ENCODE results near the gene P2RY6. TPM values are rescaled to one million over a fixed set of nuclear protein-coding genes. Genes with fewer than 3 reads are reported as not detected.

The P2RY6 gene
- total RNA-seq, 1 experiment from 2014 or later: not detected

DNA sequence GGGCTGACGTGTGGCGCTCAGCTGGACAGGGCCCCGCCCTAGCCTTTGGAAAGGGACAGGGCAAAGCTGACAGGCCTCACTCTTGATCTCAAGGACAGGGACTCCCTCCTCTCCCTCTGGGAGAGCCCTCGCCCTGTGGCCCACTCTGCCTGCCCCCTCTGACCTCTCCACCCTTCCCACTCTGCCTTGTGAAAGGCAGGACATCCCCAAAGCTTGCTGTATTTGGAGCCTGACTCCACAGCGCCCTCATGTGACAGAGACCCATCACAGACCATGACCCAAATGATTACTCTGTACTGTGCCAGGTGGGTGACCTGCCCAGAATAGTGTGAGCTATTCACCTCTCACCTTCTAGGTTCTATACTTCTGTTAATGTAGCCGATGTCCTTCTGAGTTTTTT, 35.3 kb upstream of the P2RY6 start:
- DNase-seq (ENCODE audit: low spot score): peak; percentile 27

GRCh38 chr11:73237471-73238290, 34.5 kb upstream of the P2RY6 start:
- peak; percentile 32 for DNase-seq (ENCODE audit: low spot score)

DNA sequence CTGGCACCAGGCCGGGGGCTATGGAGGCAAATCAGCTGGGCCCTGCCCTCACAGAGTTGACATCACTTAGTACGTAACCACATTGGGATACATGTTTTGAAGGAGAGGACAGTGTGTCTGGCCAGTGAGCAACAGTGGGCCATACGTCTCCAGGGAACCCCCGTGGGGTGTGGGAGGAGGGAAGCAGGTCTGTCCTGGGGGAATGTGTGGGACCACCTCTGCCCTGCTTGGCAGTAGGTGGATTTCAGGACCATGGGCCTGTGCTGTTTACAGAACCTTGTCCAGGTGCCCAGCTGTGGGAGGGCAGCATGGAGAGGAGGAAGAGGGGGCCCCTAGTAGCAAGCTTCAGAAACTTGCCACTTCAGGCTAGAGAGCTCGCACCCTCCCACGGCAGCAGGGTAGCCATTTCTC, 33.0 kb upstream of the P2RY6 start:
- no peak for DNase-seq (ENCODE audit: low spot score)

DNA sequence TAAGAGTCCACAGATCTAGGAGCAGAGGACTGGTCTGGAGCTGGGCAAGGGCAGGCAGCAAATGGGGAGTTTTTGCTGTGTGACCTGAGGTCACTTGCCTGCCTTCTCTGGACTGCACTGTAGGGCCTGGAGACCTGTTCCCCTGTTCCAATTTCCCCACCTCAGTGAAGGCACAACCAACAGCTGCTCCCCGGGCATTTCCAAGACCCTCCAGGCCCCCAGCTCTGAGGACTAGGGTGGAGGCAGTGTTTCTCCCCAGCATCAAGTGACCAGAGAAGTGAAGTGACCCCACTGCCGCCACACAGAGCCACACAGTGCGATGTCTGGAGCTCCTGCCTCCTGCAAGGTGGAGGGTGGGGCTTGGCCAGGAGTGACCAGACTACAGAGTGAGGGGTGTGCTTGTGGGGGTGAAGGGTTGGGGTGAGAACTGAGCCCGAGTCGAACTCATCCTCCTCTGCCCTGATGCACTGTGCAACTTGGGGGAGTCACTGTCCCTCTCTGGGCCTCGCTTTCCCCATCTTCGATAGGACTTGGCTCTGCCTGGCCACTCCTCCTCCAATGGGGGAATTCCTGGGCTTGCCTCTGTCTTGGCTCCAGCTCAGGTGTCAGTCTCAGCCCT, 32.5 kb upstream of the P2RY6 start:
- no peak for DNase-seq (ENCODE audit: low spot score)

GRCh38 chr11:73240190-73240781, 31.9 kb upstream of the P2RY6 start:
- DNase-seq (ENCODE audit: low spot score): peak; percentile 35

DNA sequence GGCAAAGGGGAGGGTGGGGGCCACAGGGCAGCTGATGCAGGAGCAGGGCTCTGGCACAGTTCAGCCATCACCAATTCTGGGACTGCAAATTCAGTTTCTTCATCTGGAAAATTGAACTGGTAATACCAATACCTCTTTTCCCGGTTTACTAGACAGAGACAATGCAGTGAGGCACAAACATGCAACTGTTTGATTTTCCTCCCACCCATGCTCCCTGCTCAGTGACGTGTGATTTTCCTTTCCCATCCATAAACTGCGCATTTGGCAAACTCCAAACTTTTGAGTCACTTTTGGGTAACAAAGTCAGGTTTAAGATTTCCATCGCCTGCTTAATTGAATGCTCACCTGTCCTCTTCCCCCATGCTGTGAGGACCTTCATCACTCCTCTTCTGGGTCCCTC, 30.8 kb upstream of the P2RY6 start:
- no peak for DNase-seq (ENCODE audit: low spot score)

DNA sequence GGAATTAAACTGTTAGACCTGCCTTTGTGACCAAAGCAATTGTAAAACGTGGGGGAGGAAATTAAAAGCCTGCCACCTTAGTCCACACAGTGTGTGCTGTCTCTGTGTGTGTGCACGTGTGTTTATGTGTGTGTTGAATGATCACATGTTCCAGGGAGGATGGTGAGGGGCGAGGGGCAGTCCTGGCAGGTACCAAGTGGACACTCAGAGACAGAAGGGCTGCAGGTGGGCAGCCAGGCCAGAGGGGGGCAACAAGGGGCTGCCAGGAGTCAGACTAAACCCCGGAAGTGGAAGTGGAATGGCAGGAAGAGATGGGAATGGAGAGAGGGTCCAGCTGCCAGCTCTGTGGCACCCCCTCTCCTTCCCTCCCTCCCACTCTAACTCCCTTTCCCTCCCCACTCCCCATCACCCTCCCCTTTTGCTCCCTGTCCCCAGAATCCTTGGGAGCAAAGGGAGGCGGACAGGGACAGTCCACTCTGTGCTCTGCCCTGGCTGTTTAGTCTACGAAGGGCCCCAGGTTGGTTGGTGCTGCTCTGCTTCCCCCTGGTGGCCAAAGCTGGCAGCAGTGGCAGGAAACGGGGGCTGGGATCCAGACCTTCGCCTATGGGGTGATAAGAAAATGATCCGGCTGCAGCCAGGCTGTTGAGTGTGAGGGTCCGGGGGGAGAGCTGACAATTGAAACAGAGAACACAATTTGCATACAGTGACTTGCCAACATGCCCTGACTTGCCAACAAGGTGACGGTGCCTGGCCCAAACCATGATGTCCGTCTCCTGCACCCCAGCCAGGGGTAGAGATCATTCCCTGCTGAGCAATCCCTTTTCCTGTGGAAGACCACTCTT, 29.7 kb upstream of the P2RY6 start:
- DNase-seq (ENCODE audit: low spot score): peak; percentile 76

DNA sequence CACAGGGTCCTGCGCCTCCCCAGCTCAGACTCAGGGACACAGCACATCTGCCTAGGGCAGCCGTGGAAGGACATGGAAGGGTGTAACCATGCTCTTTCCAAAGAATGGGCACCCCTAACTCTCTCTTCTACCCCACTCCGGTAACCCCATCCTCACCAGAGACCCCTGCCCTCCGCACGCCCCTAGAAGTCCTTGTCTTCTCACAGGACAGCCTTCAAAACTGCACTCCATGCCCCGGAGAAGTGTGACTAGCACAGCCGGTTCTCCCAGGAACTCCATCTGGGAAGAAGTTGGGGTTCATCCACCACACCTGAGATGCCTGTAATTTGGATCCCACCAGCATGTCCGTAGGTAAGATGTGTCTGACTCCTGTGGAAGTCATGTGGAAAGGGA, 29.0 kb upstream of the P2RY6 start:
- DNase-seq (ENCODE audit: low spot score): no peak

GRCh38 chr11:73244589-73245240, 27.4 kb upstream of the P2RY6 start:
- DNase-seq (ENCODE audit: low spot score): no peak

DNA sequence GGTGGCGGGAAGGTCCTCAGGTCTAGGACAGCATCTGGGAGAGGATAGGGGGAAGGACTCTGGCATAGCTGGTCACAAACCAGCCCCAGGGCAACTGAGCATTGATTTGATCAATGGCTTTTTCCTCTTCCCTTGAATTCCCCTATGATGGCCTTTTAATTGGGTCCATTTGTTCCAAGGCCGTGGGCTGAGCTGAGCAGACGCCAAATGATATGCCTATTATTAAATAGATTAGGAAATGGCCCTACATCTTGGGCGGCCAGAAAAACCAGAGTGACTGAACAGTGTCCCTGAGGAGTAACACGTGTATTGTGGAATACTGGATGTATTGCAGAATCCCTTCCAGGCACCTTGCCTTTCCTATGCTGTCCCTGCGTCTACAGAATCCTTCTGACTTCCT, 26.7 kb upstream of the P2RY6 start:
- no peak for DNase-seq (ENCODE audit: low spot score)

DNA sequence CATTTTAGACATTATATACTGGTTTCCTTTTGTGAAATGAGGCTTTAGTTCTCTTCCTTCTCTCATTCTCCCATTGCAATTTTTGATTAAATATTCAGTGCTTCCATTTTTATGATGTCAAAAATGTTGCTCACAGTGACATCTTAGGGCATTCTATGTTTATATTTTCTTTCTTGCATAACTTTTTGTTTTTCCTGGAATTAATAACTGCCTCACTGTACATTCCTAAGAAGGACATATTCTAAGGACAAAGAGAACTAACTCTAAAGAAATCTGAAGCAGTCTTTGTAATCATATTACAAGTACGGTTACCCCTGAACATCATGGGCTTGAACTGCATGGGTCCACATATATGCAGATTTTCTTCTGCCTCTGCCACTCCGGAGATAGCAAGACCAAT, 25.8 kb upstream of the P2RY6 start:
- DNase-seq (ENCODE audit: low spot score): no peak

GRCh38 chr11:73248526-73249185, 23.5 kb upstream of the P2RY6 start:
- no peak for DNase-seq (ENCODE audit: low spot score)

DNA sequence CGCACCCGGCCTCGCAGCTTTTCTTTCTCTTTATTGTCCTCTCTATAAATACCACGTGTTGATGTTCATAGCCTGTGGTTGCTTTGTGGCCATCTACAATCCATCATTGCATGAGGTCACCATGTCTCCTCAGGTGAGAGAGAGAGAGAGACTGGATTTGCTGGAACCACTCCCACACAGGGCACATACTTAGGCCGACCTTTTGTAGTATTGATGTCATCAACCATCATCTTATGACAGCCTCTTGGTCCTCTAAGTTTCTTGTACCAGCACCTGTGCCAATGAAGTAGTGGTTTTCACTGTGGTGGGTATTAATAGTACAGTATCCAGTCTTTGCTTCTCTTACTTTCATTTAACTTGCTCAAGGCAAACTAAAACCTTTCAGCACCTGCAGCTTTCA, 22.8 kb upstream of the P2RY6 start:
- DNase-seq (ENCODE audit: low spot score): peak; percentile 74

GRCh38 chr11:73249853-73250783, 22.0 kb upstream of the P2RY6 start:
- no peak for DNase-seq (ENCODE audit: low spot score)

GRCh38 chr11:73252577-73253191, 19.5 kb upstream of the P2RY6 start:
- DNase-seq (ENCODE audit: low spot score): no peak

DNA sequence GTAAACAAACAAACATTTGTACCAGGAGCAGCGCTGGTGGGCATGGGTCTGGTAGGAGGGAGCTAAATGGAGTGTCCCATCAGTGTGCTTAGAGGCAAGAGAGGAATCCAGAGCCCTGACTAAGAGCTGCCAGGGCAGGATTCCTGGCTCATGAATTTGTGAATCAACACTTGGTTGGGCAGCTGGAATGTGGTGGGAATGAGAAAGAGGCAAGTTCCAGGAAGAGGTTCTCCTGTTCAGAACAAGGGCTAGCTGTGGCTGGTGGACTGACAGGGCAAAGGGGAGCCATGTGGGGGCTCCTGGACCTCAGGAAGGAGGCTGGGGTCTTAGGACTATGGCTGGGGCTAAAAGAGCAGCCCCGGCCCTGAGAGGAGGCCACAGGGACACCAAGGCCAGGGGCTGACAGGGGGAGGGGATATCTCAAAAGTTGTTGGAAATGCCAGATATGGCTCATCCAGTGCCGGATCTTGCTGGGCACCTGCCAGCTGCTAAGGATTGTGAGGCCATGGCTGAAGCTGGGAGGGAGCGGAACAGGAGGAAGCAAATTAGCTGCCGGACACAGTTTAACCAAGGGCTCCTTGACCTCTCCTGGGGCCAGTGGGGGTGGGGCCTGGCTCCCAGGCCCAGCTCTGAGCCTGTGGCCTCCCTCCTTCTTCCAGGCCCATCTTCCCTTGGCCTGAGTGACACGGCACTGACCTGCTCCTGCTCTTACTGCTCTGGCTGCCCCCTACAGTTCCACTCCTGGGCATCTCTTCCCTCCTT, 14.6 kb upstream of the P2RY6 start:
- peak; percentile 90 for DNase-seq (ENCODE audit: low spot score)

DNA sequence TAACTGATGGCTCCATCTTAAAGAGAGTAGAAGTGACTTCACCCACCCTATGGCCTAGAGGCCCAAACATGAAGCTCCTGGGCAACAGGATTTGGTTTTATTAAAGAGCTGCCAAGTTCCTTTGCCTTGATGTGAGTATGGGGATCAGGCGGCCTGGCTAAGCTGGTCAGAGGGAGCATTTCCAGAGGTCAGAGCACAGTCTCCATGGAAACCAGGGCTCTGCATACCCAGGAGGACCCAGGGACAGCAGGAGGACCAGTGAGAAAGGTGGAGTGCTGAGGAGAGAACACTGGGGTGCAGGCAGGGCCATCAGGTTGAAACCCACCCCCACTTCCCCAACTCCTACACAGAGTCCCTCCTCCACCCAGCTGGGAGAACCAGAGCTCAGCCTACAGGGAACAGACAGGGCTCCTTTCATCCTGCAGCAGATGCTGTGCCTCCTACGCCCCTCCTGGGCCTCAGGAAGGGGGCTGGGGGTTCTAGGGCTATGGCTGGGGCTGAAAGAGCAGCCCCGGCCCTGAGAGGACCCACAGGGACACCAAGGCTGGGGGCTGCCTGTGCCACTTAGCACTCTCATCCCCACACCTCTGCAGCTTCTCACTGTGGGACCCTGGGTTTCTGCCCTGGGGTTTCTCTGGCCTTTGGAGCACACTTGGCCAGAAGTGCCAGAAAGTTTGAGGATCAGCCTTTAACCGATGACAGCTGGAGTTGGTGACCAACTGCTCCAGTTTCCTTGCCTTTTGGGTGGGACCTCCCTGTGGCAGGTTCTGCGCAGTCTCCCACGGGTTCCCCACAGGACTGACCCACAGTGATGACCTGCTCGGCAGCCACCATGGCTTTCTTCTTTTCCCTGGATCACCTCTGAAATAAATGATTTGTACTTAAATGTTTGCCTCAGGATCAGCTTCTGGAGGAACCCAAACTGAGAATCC, 13.8 kb upstream of the P2RY6 start:
- DNase-seq (ENCODE audit: low spot score): no peak

Data from A172 (cell line).